HG03280 (cell line): ENCODE data around the gene IL17RC.
"Not testable (repeated sequence)": the region's sequence is repeated elsewhere in the genome, so short reads cannot be mapped to it uniquely, and the experiment has no call there.

Source experiments
- ATAC-seq: cut with Tn5 transposase; IDR thresholded peaks from one replicate; pipeline ENCODE4 v1.9.1; 2021; ENCODE audit warnings: mild to moderate bottlenecking, moderate library complexity; ENCODE audit not compliant: unreplicated experiment

Gene IL17RC

GRCh38 chr3:9893739-9894138 is 23.2 kb upstream of the IL17RC start:
- ATAC-seq, result no peak

- not testable (repeated sequence) for ATAC-seq
Observed at GRCh38 chr3:9895715-9896114, 21.2 kb upstream of the IL17RC start.

- ATAC-seq, result not testable (repeated sequence)
Observed at GRCh38 chr3:9896755-9897407, 20.0 kb upstream of the IL17RC start.

GRCh38 chr3:9897408-9898372 is 19.2 kb upstream of the IL17RC start:
- no peak for ATAC-seq

- no peak for ATAC-seq
Observed at GRCh38 chr3:9898467-9899241, 18.2 kb upstream of the IL17RC start.

GRCh38 chr3:9899289-9899791 is 17.6 kb upstream of the IL17RC start:
- no peak for ATAC-seq

GRCh38 chr3:9900965-9901415 is 15.9 kb upstream of the IL17RC start:
- ATAC-seq, result not testable (repeated sequence)

GRCh38 chr3:9901967-9902366 is 14.9 kb upstream of the IL17RC start:
- ATAC-seq, result no peak

- no peak for ATAC-seq
Observed at GRCh38 chr3:9902372-9903237, 14.3 kb upstream of the IL17RC start, which contains the start of gene IL17RE. IL17RE (plus strand) TSS chr3:9902848; CDS start chr3:9902933, 85 bp downstream.

GRCh38 chr3:9903238-9903624 is 13.7 kb upstream of the IL17RC start:
- no peak for ATAC-seq

GRCh38 chr3:9903904-9904303 is 13.0 kb upstream of the IL17RC start:
- no peak for ATAC-seq

- no peak for ATAC-seq
Observed at GRCh38 chr3:9906480-9906879, 10.4 kb upstream of the IL17RC start.

- no peak for ATAC-seq
Observed at GRCh38 chr3:9908286-9908685, 8.6 kb upstream of the IL17RC start.

GRCh38 chr3:9909221-9910013 is 7.5 kb upstream of the IL17RC start:
- ATAC-seq, result no peak

GRCh38 chr3:9911863-9912262 is 5.0 kb upstream of the IL17RC start:
- no peak for ATAC-seq

- no peak for ATAC-seq
Observed at GRCh38 chr3:9912294-9912935, 4.5 kb upstream of the IL17RC start.

GRCh38 chr3:9913601-9914000 is 3.3 kb upstream of the IL17RC start:
- no peak for ATAC-seq

- no peak for ATAC-seq
Observed at GRCh38 chr3:9914011-9914410, 2.9 kb upstream of the IL17RC start.
